NT2/D1 (cell line): Measurements from ENCODE around the gene TOP3B.

Experiments
- SUZ12 ChIP-seq: IDR thresholded peaks from 2 replicates; pipeline ENCODE4 v1.6.1; 2011; ENCODE audit not compliant: insufficient read length, insufficient read depth; ENCODE audit errors: extremely low read depth
- YY1 ChIP-seq: IDR thresholded peaks from 2 replicates; pipeline ENCODE4 v1.6.1; 2011; ENCODE audit not compliant: insufficient read length, insufficient read depth
- ZNF274 ChIP-seq: IDR thresholded peaks from 2 replicates; pipeline ENCODE4 v1.6.1; 2011; ENCODE audit warnings: mild to moderate bottlenecking, low read depth, low read length

DNA sequence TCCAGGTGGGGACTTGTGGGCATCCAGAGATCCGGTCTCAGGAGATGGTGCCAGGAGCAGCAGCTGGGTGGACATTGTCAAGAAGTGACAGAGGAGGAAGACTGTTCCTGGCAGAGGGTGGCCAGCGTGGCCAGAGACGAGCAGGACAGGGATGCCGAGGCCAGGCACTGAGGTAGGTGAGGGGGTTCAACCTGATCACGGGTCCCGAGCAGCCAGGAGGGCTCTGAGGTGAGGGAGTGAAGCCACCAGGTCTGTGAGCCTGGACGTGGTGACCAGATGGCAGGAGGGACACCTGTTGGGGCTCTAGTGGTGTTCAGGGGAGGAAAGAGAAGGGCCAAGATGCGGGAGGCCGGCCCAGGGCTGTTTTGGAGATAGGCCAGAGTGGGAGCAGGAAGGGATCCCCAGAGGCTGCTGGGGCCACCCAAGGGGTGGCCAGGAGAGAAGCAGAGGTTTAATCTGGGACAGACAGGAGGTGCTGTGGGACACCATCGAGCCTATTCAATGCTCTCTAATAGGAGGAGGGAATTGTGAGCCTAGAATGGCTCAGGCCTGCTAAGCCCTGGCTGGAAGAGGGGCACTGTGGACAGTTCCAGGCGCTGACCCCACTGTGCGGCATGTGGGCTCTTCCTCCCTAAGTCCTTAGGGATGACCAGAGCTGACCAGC is 36.2 kb downstream of the TOP3B start:
- TF ChIP-seq YY1 (no peak), ZNF274 (no peak), SUZ12 (no peak)
